ENCODE data around the gene SERGEF. TPM values are rescaled to one million over a fixed set of nuclear protein-coding genes. Genes with fewer than 3 reads are reported as not detected.

SERGEF gene
- total and polyA plus RNA-seq, 7 experiments from 2014 or later: 35.0 to 93.5 (median 53.7) TPM

- Histone ChIP-seq H3K9me3 (ENCODE audit: control insufficient read depth in 2 of 3, low read length in 3 of 3) (no peaks in the 10 kb centered on the region), H3K4me3 (ENCODE audit: low read length) (no peak overlapping the region), H3K4me1 (ENCODE audit: control insufficient read depth in 2 of 2, insufficient read depth in 2 of 2, low read length in 2 of 2) (no peaks in the 10 kb centered on the region), H3K36me3 (ENCODE audit: control insufficient read depth in 2 of 3, insufficient read depth in 3 of 3, low read length in 3 of 3) (peaks cover 0 to 3% (median 0%) of the 10 kb centered on the region in 3 experiments), H3K27me3 (ENCODE audit: control insufficient read depth in 2 of 2, insufficient read depth in 2 of 2, low read length in 2 of 2) (no peaks in the 10 kb centered on the region), H3K27ac (ENCODE audit: low read depth, low read length) (no peak overlapping the region)
- ATAC-seq (no peak), DNase-seq (no peak)
- Mint-ChIP-seq H3K27ac (no peak overlapping the region), H3K9me3 (peaks cover 0 to 5% (median 0%) of the 10 kb centered on the region in 11 donors), H3K4me3 (no peak overlapping the region), H3K27me3 (no peaks in the 10 kb centered on the region), H3K4me1 (peaks cover 0 to 8% (median 0%) of the 10 kb centered on the region in 7 donors), H3K36me3 (peaks cover 0 to 36% (median 31%) of the 10 kb centered on the region in 5 donors)
- POLR2A ChIA-PET: no interaction called here
- CTCF ChIA-PET: no interaction called here
- intact Hi-C loops (cut with micrococcal nuclease): no loop called here
These were observed 222.4 kb downstream of the SERGEF start for GRCh38 chr11:17790453-17790852.

- intact Hi-C loops (cut with micrococcal nuclease): no loop called here
- H3K4me1 ChIP-seq (ENCODE audit: control insufficient read depth in 2 of 2, insufficient read depth in 2 of 2, low read length in 2 of 2): no peaks in the 10 kb centered on the region
- Mint-ChIP-seq H3K9me3 (peaks cover 0 to 5% (median 0%) of the 10 kb centered on the region in 11 donors), H3K36me3 (peaks cover 0 to 38% (median 26%) of the 10 kb centered on the region in 5 donors), H3K4me3 (no peak overlapping the region), H3K4me1 (peaks cover 0 to 8% (median 0%) of the 10 kb centered on the region in 7 donors), H3K27me3 (no peaks in the 10 kb centered on the region), H3K27ac (peak overlapping the region in 1 of 9 donors; percentile 41)
- H3K27me3 ChIP-seq (ENCODE audit: control insufficient read depth in 2 of 2, insufficient read depth in 2 of 2, low read length in 2 of 2): no peaks in the 10 kb centered on the region
- no peak overlapping the region for H3K4me3 ChIP-seq (ENCODE audit: low read length)
- no peaks in the 10 kb centered on the region for H3K9me3 ChIP-seq (ENCODE audit: control insufficient read depth in 2 of 3, low read length in 3 of 3)
- ATAC-seq (no peak), DNase-seq (no peak)
- no peak overlapping the region for H3K27ac ChIP-seq (ENCODE audit: low read depth, low read length)
- H3K36me3 ChIP-seq (ENCODE audit: control insufficient read depth in 2 of 3, insufficient read depth in 3 of 3, low read length in 3 of 3): peaks cover 0 to 3% (median 0%) of the 10 kb centered on the region in 3 experiments
- ChIA-PET CTCF (no interaction called here), POLR2A (no interaction called here)
These were observed 224.8 kb downstream of the SERGEF start for GRCh38 chr11:17788084-17788483.

- no peak overlapping the region for H3K27ac ChIP-seq (ENCODE audit: low read depth, low read length)
- intact Hi-C loops (cut with micrococcal nuclease): no loop called here
- no peaks in the 10 kb centered on the region for H3K27me3 Mint-ChIP-seq
- H3K4me1 ChIP-seq (ENCODE audit: control insufficient read depth in 2 of 2, insufficient read depth in 2 of 2, low read length in 2 of 2): no peaks in the 10 kb centered on the region
- H3K4me1 Mint-ChIP-seq: peaks cover 0 to 8% (median 0%) of the 10 kb centered on the region in 7 donors
- CTCF ChIA-PET: no interaction called here
- H3K9me3 ChIP-seq (ENCODE audit: control insufficient read depth in 2 of 3, low read length in 3 of 3): no peaks in the 10 kb centered on the region
- DNase-seq (no peak), ATAC-seq (no peak)
- H3K27ac Mint-ChIP-seq: no peak overlapping the region
- H3K27me3 ChIP-seq (ENCODE audit: control insufficient read depth in 2 of 2, insufficient read depth in 2 of 2, low read length in 2 of 2): no peaks in the 10 kb centered on the region
- no peak overlapping the region for H3K4me3 ChIP-seq (ENCODE audit: low read length)
- H3K4me3 Mint-ChIP-seq: no peak overlapping the region
- H3K36me3 ChIP-seq (ENCODE audit: control insufficient read depth in 2 of 3, insufficient read depth in 3 of 3, low read length in 3 of 3): peaks cover 0 to 3% (median 0%) of the 10 kb centered on the region in 3 experiments
- POLR2A ChIA-PET: no interaction called here
- peaks cover 0 to 36% (median 26%) of the 10 kb centered on the region in 5 donors for H3K36me3 Mint-ChIP-seq
- peaks cover 0 to 5% (median 0%) of the 10 kb centered on the region in 11 donors for H3K9me3 Mint-ChIP-seq
These were observed 225.9 kb downstream of the SERGEF start for GRCh38 chr11:17786824-17787525.

GRCh38 chr11:17783878-17784277 lies 229.0 kb downstream of the SERGEF start:
- peaks cover 0 to 23% (median 18%) of the 10 kb centered on the region in 5 donors for H3K36me3 Mint-ChIP-seq
- no peak for DNase-seq
- Histone ChIP-seq H3K4me1 (ENCODE audit: control insufficient read depth in 2 of 2, insufficient read depth in 2 of 2, low read length in 2 of 2) (no peaks in the 10 kb centered on the region), H3K9me3 (ENCODE audit: control insufficient read depth in 2 of 3, low read length in 3 of 3) (no peaks in the 10 kb centered on the region), H3K27me3 (ENCODE audit: control insufficient read depth in 2 of 2, insufficient read depth in 2 of 2, low read length in 2 of 2) (no peaks in the 10 kb centered on the region), H3K4me3 (ENCODE audit: low read length) (no peak overlapping the region), H3K36me3 (ENCODE audit: control insufficient read depth in 2 of 3, insufficient read depth in 3 of 3, low read length in 3 of 3) (peaks cover 0 to 3% (median 0%) of the 10 kb centered on the region in 3 experiments), H3K27ac (ENCODE audit: low read depth, low read length) (no peak overlapping the region)
- intact Hi-C loops (cut with micrococcal nuclease): no loop called here
- ATAC-seq: no peak
- H3K4me3 Mint-ChIP-seq: no peak overlapping the region
- ChIA-PET POLR2A (no interaction called here), CTCF (no interaction called here)
- H3K27ac Mint-ChIP-seq: no peak overlapping the region
- H3K27me3 Mint-ChIP-seq: no peaks in the 10 kb centered on the region
- peaks cover 0 to 4% (median 0%) of the 10 kb centered on the region in 7 donors for H3K4me1 Mint-ChIP-seq
- H3K9me3 Mint-ChIP-seq: peaks cover 0 to 5% (median 0%) of the 10 kb centered on the region in 11 donors

- H3K4me3 ChIP-seq (ENCODE audit: low read length): no peak overlapping the region
- Mint-ChIP-seq H3K27ac (no peak overlapping the region), H3K36me3 (peaks cover 0 to 14% (median 8%) of the 10 kb centered on the region in 5 donors), H3K9me3 (peaks cover 0 to 2% (median 0%) of the 10 kb centered on the region in 11 donors), H3K4me1 (no peaks in the 10 kb centered on the region), H3K4me3 (no peak overlapping the region), H3K27me3 (no peaks in the 10 kb centered on the region)
- ChIA-PET CTCF (no interaction called here), POLR2A (no interaction called here)
- ATAC-seq (no peak), DNase-seq (no peak)
- no peak overlapping the region for H3K27ac ChIP-seq (ENCODE audit: low read depth, low read length)
- intact Hi-C loops (cut with micrococcal nuclease): no loop called here
- no peaks in the 10 kb centered on the region for H3K9me3 ChIP-seq (ENCODE audit: control insufficient read depth in 2 of 3, low read length in 3 of 3)
- no peaks in the 10 kb centered on the region for H3K27me3 ChIP-seq (ENCODE audit: control insufficient read depth in 2 of 2, insufficient read depth in 2 of 2, low read length in 2 of 2)
- H3K4me1 ChIP-seq (ENCODE audit: control insufficient read depth in 2 of 2, insufficient read depth in 2 of 2, low read length in 2 of 2): no peaks in the 10 kb centered on the region
- H3K36me3 ChIP-seq (ENCODE audit: control insufficient read depth in 2 of 3, insufficient read depth in 3 of 3, low read length in 3 of 3): peaks cover 0 to 3% (median 0%) of the 10 kb centered on the region in 3 experiments
These were observed 230.1 kb downstream of the SERGEF start for GRCh38 chr11:17782603-17783337.

GRCh38 chr11:17782145-17782544 lies 230.7 kb downstream of the SERGEF start:
- DNase-seq: no peak
- no peak overlapping the region for H3K4me3 Mint-ChIP-seq
- intact Hi-C loops (cut with micrococcal nuclease): no loop called here
- H3K27ac Mint-ChIP-seq: no peak overlapping the region
- H3K9me3 Mint-ChIP-seq: no peaks in the 10 kb centered on the region
- no peak for ATAC-seq
- Histone ChIP-seq H3K27ac (ENCODE audit: low read depth, low read length) (no peak overlapping the region), H3K9me3 (ENCODE audit: control insufficient read depth in 2 of 3, low read length in 3 of 3) (no peaks in the 10 kb centered on the region), H3K27me3 (ENCODE audit: control insufficient read depth in 2 of 2, insufficient read depth in 2 of 2, low read length in 2 of 2) (no peaks in the 10 kb centered on the region), H3K4me3 (ENCODE audit: low read length) (no peak overlapping the region), H3K4me1 (ENCODE audit: control insufficient read depth in 2 of 2, insufficient read depth in 2 of 2, low read length in 2 of 2) (no peaks in the 10 kb centered on the region), H3K36me3 (ENCODE audit: control insufficient read depth in 2 of 3, insufficient read depth in 3 of 3, low read length in 3 of 3) (peaks cover 0 to 3% (median 0%) of the 10 kb centered on the region in 3 experiments)
- H3K36me3 Mint-ChIP-seq: peaks cover 0 to 8% (median 4%) of the 10 kb centered on the region in 5 donors
- H3K4me1 Mint-ChIP-seq: no peaks in the 10 kb centered on the region
- no peaks in the 10 kb centered on the region for H3K27me3 Mint-ChIP-seq
- ChIA-PET POLR2A (no interaction called here), CTCF (no interaction called here)
